ENCODE measurements around the gene ACSL1. TPM values are rescaled to one million over a fixed set of nuclear protein-coding genes. Genes with fewer than 3 reads are reported as not detected.
A peak's percentile ranks its signal among the peaks of the same experiment; 100 is the strongest.

Gene ACSL1
- total and polyA plus RNA-seq, 9 of the 15 experiments (the other 6 are each of a cell fraction or from before 2014, with no cell fraction given) = 6.7 to 24.1 (median 15.0) TPM

GRCh38 chr4:184836613-184837012 lies 10.8 kb upstream of the ACSL1 start:
- intact Hi-C loops (cut with micrococcal nuclease) = no loop called here
- no peak for FAIRE-seq

GRCh38 chr4:184833046-184833838 lies 7.5 kb upstream of the ACSL1 start:
- Histone ChIP-seq H3K9ac (ENCODE audit: insufficient read depth in 1 of 2, low read depth in 2 of 2, low read length in 2 of 2) (no peak overlapping the region; a peak in 1 of 4 replicates), H3K36me3 (ENCODE audit: control insufficient read depth, insufficient read depth, low read length) (no peaks in the 10 kb centered on the region), H3K79me2 (ENCODE audit: control insufficient read depth, insufficient read depth, low read length) (no peaks in the 10 kb centered on the region), H4K20me1 (replicated peaks; ENCODE audit: control insufficient read depth, insufficient read depth, low read length) (no peaks in the 10 kb centered on the region), H3K9me3 (replicated peaks; ENCODE audit: control insufficient read depth, insufficient read depth, low read depth, low read length) (no peaks in the 10 kb centered on the region), H3K27me3 (ENCODE audit: control insufficient read depth in 2 of 2, insufficient read depth in 2 of 2, low read length in 2 of 2) (peaks cover 0 to 4% of the 10 kb centered on the region in 2 experiments; a peak in 1 of 5 replicates), H2AFZ (ENCODE audit: low read depth, low read length) (no peak overlapping the region), H3K4me1 (replicated peaks in 1 of 2; ENCODE audit: control insufficient read depth in 2 of 2, insufficient read depth in 2 of 2, low read length in 2 of 2) (no peaks in the 10 kb centered on the region; a peak in 1 of 5 replicates), H3K4me2 (ENCODE audit: insufficient read depth, low read length) (no peak overlapping the region), H3K9me1 (ENCODE audit: control insufficient read depth, insufficient read depth, low read length) (no peaks in the 10 kb centered on the region), H3K27ac (ENCODE audit: extremely low read depth, low read depth, low read length) (no peak overlapping the region), H3K4me3 (no peak overlapping the region)
- 42% methylated on average over 10 of the region's 10 CpGs for WGBS (ENCODE audit: insufficient coverage, low coverage, missing lambda C conversion rate)
- intact Hi-C loops (cut with micrococcal nuclease) = no loop called here
- DNase-seq (ENCODE audit: extremely low read depth in 1 of 4, low spot score in 3 of 4) = no peak
- in situ Hi-C loops (cut with MboI) = no loop called here
- CTCF ChIA-PET (ENCODE audit: low intra/inter-chr PET ratio) = no interaction called here
- FAIRE-seq = no peak
- peak; percentile 30; the same call in 1 of the 2 replicates for TF ChIP-seq TFAP4 (CRISPR knock-in tag; IDR thresholded peaks at IDR 0.05; ENCODE audit: borderline replicate concordance)
- TF ChIP-seq ATF4 (CRISPR knock-in tag; IDR thresholded peaks at IDR 0.05) = no peak
- no peak for TF ChIP-seq MCM7 (IDR thresholded peaks at IDR 0.05)
- POLR2A ChIA-PET = interaction anchor here (0.6 to 1.9 kb wide), 4 partner anchors 8 to 208 kb away, joined by 3 to 6 read pairs (median 3); no protein-coding TSS in a partner anchor
- BruUV-seq (replicated peaks) = no TSS peak
- ATAC-seq = peak; percentile 54

More at GRCh38 chr4:184836613-184837012, 10.8 kb upstream of the ACSL1 start:
- in situ Hi-C loops (cut with MboI) = no loop called here
- peaks cover 0 to 11% of the 10 kb centered on the region in 2 experiments; a peak in 4 of 5 replicates for H3K4me1 ChIP-seq (replicated peaks in 1 of 2; ENCODE audit: control insufficient read depth in 2 of 2, insufficient read depth in 2 of 2, low read length in 2 of 2)
- DNase-seq (ENCODE audit: extremely low read depth in 1 of 4, low spot score in 3 of 4) = no peak
- H4K20me1 ChIP-seq (replicated peaks; ENCODE audit: control insufficient read depth, insufficient read depth, low read length) = no peaks in the 10 kb centered on the region
- H3K9me3 ChIP-seq (replicated peaks; ENCODE audit: control insufficient read depth, insufficient read depth, low read depth, low read length) = no peaks in the 10 kb centered on the region
- no peak overlapping the region for H3K9ac ChIP-seq (ENCODE audit: insufficient read depth in 1 of 2, low read depth in 2 of 2, low read length in 2 of 2)
- peak overlapping the region; percentile 61; the same call in 1 of the 2 replicates for H2AFZ ChIP-seq (ENCODE audit: low read depth, low read length)
- no peak overlapping the region for H3K4me3 ChIP-seq
- H3K27me3 ChIP-seq (ENCODE audit: control insufficient read depth in 2 of 2, insufficient read depth in 2 of 2, low read length in 2 of 2) = peaks cover 0 to 4% of the 10 kb centered on the region in 2 experiments; a peak in 1 of 5 replicates
- no peaks in the 10 kb centered on the region for H3K79me2 ChIP-seq (ENCODE audit: control insufficient read depth, insufficient read depth, low read length)
- ChIA-PET POLR2A (interaction anchor here (1.1 to 1.8 kb wide), 3 partner anchors 8 to 98 kb away, joined by 3 to 9 read pairs (median 3); no protein-coding TSS in a partner anchor), CTCF (ENCODE audit: low intra/inter-chr PET ratio) (no interaction called here)
- WGBS (ENCODE audit: insufficient coverage, low coverage, missing lambda C conversion rate) = 50% methylated on average over 5 of the region's 5 CpGs
- ATAC-seq = no peak
- no peak overlapping the region for H3K4me2 ChIP-seq (ENCODE audit: insufficient read depth, low read length)
- no peaks in the 10 kb centered on the region for H3K9me1 ChIP-seq (ENCODE audit: control insufficient read depth, insufficient read depth, low read length)
- no peaks in the 10 kb centered on the region for H3K36me3 ChIP-seq (ENCODE audit: control insufficient read depth, insufficient read depth, low read length)
- no peak overlapping the region for H3K27ac ChIP-seq (ENCODE audit: extremely low read depth, low read depth, low read length)
- TF ChIP-seq ZNF57 (CRISPR knock-in tag; IDR thresholded peaks at IDR 0.05) (no peak), HNRNPH1 (optimal IDR thresholded peaks at IDR 0.05; ENCODE audit: low read depth, low read length) (no peak), ZNF253 (CRISPR knock-in tag; conservative IDR thresholded peaks at IDR 0.05) (no peak), STAG1 (CRISPR knock-in tag; IDR thresholded peaks at IDR 0.05; ENCODE audit: borderline replicate concordance) (no peak)
- no TSS peak for BruUV-seq (replicated peaks)

Measured in K562 (cell line).